Keratinocyte (primary cell): ENCODE measurements around the gene GSN.

ENCODE experiments used
- EZH2 ChIP-seq: IDR thresholded peaks from one replicate; pipeline ENCODE4 v1.6.1; 2012; ENCODE audit warnings: inconsistent platforms, mild to moderate bottlenecking, low read length, moderate library complexity
- TF ChIP-seq, protein P1 (sequence below), 3 experiments: IDR thresholded peaks in 1 of 3; conservative IDR thresholded peaks in 1 of 3; optimal IDR thresholded peaks in 1 of 3; 2 replicates in 2 of 3; 3 replicates in 1 of 3; pipeline versions ENCODE3 to v1.5.1; 2011; ENCODE audit warnings: low read length in 3 of 3, mild to moderate bottlenecking in 3 of 3, moderate library complexity in 2 of 3, control low read depth in 1 of 3, inconsistent platforms in 1 of 3; ENCODE audit not compliant: insufficient read depth in 2 of 3; ENCODE audit errors: extremely low read depth in 1 of 3

DNA sequence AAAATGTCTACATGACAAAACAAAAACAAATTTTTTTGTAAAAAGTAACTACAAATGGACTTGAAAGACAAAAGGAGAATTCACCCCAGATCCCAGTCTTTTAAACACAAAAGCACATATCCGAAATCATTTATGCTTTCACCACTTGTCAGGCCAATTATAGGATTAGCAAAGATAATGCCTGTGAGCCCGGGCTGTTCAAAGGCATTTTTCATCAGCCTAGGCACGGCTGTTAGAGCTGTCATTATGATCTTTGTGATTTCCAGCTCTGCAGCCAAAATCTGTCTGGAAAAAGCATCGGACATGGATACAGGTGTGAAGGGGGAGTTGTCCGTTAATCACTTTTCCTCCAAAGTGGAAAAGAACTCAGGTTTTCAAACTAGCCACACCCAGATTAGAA lies 42.7 kb upstream of the GSN start:
- TF ChIP-seq, protein P1, sequence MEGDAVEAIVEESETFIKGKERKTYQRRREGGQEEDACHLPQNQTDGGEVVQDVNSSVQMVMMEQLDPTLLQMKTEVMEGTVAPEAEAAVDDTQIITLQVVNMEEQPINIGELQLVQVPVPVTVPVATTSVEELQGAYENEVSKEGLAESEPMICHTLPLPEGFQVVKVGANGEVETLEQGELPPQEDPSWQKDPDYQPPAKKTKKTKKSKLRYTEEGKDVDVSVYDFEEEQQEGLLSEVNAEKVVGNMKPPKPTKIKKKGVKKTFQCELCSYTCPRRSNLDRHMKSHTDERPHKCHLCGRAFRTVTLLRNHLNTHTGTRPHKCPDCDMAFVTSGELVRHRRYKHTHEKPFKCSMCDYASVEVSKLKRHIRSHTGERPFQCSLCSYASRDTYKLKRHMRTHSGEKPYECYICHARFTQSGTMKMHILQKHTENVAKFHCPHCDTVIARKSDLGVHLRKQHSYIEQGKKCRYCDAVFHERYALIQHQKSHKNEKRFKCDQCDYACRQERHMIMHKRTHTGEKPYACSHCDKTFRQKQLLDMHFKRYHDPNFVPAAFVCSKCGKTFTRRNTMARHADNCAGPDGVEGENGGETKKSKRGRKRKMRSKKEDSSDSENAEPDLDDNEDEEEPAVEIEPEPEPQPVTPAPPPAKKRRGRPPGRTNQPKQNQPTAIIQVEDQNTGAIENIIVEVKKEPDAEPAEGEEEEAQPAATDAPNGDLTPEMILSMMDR (optimal IDR thresholded peaks at IDR 0.05 in 1 of 3, IDR thresholded peaks at IDR 0.05 in 1 of 3, conservative IDR thresholded peaks at IDR 0.05 in 1 of 3; ENCODE audit: extremely low read depth in 1 of 3, insufficient read depth in 2 of 3, low read length in 3 of 3): no peak
- no peak for TF ChIP-seq EZH2
